ENCODE measurements around the gene CD38.

DNA sequence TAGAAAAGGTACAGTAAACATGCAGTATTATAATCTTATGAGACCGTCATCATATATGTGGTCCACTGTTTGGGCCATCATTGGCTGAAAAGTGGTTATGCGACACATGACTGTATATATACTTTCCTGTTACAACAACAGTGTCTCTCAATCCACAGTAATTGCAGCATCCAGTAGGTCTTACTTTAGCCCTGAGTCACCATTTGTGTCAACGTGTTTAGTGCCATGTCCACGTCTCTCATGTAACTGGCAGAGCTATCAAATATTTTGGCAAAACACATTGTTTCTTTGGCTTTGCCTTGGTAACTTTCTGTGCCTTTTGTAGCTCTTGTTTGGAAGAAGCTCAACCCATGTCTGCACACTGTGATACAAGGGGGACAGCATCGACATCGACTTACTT is 73.8 kb downstream of the CD38 start:
- TF ChIP-seq, protein P1, sequence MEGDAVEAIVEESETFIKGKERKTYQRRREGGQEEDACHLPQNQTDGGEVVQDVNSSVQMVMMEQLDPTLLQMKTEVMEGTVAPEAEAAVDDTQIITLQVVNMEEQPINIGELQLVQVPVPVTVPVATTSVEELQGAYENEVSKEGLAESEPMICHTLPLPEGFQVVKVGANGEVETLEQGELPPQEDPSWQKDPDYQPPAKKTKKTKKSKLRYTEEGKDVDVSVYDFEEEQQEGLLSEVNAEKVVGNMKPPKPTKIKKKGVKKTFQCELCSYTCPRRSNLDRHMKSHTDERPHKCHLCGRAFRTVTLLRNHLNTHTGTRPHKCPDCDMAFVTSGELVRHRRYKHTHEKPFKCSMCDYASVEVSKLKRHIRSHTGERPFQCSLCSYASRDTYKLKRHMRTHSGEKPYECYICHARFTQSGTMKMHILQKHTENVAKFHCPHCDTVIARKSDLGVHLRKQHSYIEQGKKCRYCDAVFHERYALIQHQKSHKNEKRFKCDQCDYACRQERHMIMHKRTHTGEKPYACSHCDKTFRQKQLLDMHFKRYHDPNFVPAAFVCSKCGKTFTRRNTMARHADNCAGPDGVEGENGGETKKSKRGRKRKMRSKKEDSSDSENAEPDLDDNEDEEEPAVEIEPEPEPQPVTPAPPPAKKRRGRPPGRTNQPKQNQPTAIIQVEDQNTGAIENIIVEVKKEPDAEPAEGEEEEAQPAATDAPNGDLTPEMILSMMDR (IDR thresholded peaks at IDR 0.05): no peak
- TF ChIP-seq POLR2A (IDR thresholded peaks at IDR 0.05): no peak
